IMR-90 (cell line): ENCODE results near the gene PGRMC1. TPM values are rescaled to one million over a fixed set of nuclear protein-coding genes. Genes with fewer than 3 reads are reported as not detected.
"Not testable (repeated sequence)": the region's sequence is repeated elsewhere in the genome, so short reads cannot be mapped to it uniquely, and the experiment has no call there.

Source experiments
- ATAC-seq: fragments of 200-7000 bp; cut with Tn5 transposase; 2 replicates; pipeline ENCODE4 v1.9.1; 2020; ENCODE audit warnings: low read depth, mild to moderate bottlenecking, moderate library complexity
- BruUV-seq: library from RNA; stranded (reverse); fragments of 400-500 nt; replicated peaks from 2 replicates; lab custom pipeline; 2021; lab: Mats Ljungman, UMichigan
- CTCF ChIA-PET: fragments of 300-600 bp; formaldehyde crosslinking; extraction: SDS; loops from one replicate; lab custom pipeline; 2021; ENCODE audit warnings: antibody characterized with exemption; lab: Yijun Ruan, JAX
- POLR2A ChIA-PET: fragments of 300-600 bp; sonication (Branson Sonifier 250); formaldehyde crosslinking; loops from one replicate; lab custom pipeline; 2022; ENCODE audit warnings: antibody characterized with exemption; ENCODE audit not compliant: unreplicated experiment; lab: Charles Lee
- DNase-seq: peaks from one replicate; pipeline ENCODE4 v3.0.0; 2013
- H2AFZ ChIP-seq: replicated peaks from 2 replicates; pipeline ENCODE3; 2013; ENCODE audit warnings: low read length, mild to moderate bottlenecking; ENCODE audit not compliant: poor library complexity
- H2AK5ac ChIP-seq: 2 replicates; pipeline ENCODE4 v1.6.1; 2013; ENCODE audit warnings: low read depth, low read length, inconsistent platforms
- H2AK9ac ChIP-seq: replicated peaks from 2 replicates; pipeline ENCODE3; 2013; ENCODE audit warnings: mild to moderate bottlenecking, low read depth, low read length, moderate library complexity; ENCODE audit not compliant: poor library complexity
- H2BK120ac ChIP-seq: 2 replicates; pipeline ENCODE4 v1.6.1; 2013; ENCODE audit warnings: low read depth, low read length, inconsistent platforms
- H2BK15ac ChIP-seq: 3 replicates; pipeline ENCODE4 v1.6.1; 2013; ENCODE audit warnings: low read depth, low read length, inconsistent platforms
- H2BK20ac ChIP-seq: 2 replicates; pipeline ENCODE4 v1.6.1; 2013; ENCODE audit warnings: low read depth, mild to moderate bottlenecking, inconsistent platforms, low read length, moderate library complexity
- H2BK5ac ChIP-seq: 2 replicates; pipeline ENCODE4 v1.6.1; 2013; ENCODE audit warnings: mild to moderate bottlenecking, low read depth, low read length, inconsistent platforms; ENCODE audit not compliant: poor library complexity, severe bottlenecking
- H3K14ac ChIP-seq: replicated peaks from 2 replicates; pipeline ENCODE4 v1.6.1; 2013; ENCODE audit warnings: low read depth, low read length, inconsistent platforms
- H3K18ac ChIP-seq: 2 replicates; pipeline ENCODE4 v1.6.1; 2013; ENCODE audit warnings: low read depth, low read length, control low read depth
- H3K23ac ChIP-seq: 2 replicates; pipeline ENCODE4 v1.6.1; 2013; ENCODE audit warnings: low read depth, low read length, inconsistent platforms
- H3K27ac ChIP-seq: 2 replicates; pipeline ENCODE4 v1.5.1; 2013; ENCODE audit warnings: mild to moderate bottlenecking, control low read depth, low read length; ENCODE audit not compliant: insufficient read depth
- H3K27me3 ChIP-seq: 2 replicates; pipeline ENCODE4 v1.6.1; 2013; ENCODE audit warnings: low read length; ENCODE audit not compliant: control insufficient read depth, insufficient read depth
- H3K36me3 ChIP-seq: 2 replicates; pipeline ENCODE4 v1.6.1; 2013; ENCODE audit warnings: low read length, mixed read lengths; ENCODE audit not compliant: control insufficient read depth, insufficient read depth
- H3K4ac ChIP-seq: 2 replicates; pipeline ENCODE4 v1.6.1; 2013; ENCODE audit warnings: low read depth, low read length, inconsistent platforms
- H3K4me1 ChIP-seq: 2 replicates; pipeline ENCODE4 v1.6.1; 2013; ENCODE audit warnings: low read length, mixed read lengths; ENCODE audit not compliant: control insufficient read depth, insufficient read depth
- H3K4me2 ChIP-seq: 2 replicates; pipeline ENCODE4 v1.6.1; 2013; ENCODE audit warnings: low read depth, mild to moderate bottlenecking, control low read depth, low read length, moderate library complexity
- H3K4me3 ChIP-seq: 2 replicates; pipeline ENCODE4 v1.5.1; 2013; ENCODE audit warnings: low read depth, mild to moderate bottlenecking, control low read depth, low read length, moderate library complexity; ENCODE audit not compliant: insufficient read depth
- H3K56ac ChIP-seq: 2 replicates; pipeline ENCODE4 v1.6.1; 2013; ENCODE audit warnings: low read length, inconsistent platforms; ENCODE audit not compliant: insufficient read depth; ENCODE audit errors: extremely low read depth
- H3K79me1 ChIP-seq, 2 experiments: 2 replicates each; pipeline ENCODE4 v1.6.1; 2013; ENCODE audit warnings: low read length in 2 of 2, inconsistent platforms in 1 of 2, low read depth in 1 of 2
- H3K9ac ChIP-seq: 2 replicates; pipeline ENCODE4 v1.6.1; 2013; ENCODE audit warnings: low read depth, low read length, control low read depth
- H3K9me1 ChIP-seq: 2 replicates; pipeline ENCODE4 v1.6.1; 2013; ENCODE audit warnings: low read length, inconsistent platforms; ENCODE audit not compliant: insufficient read depth
- H3K9me3 ChIP-seq: 2 replicates; pipeline ENCODE4 v1.6.1; 2013; ENCODE audit warnings: low read length; ENCODE audit not compliant: control insufficient read depth, insufficient read depth
- H4K20me1 ChIP-seq: 2 replicates; pipeline ENCODE4 v1.6.1; 2013; ENCODE audit warnings: low read length, inconsistent platforms; ENCODE audit not compliant: insufficient read depth
- H4K5ac ChIP-seq: 2 replicates; pipeline ENCODE4 v1.6.1; 2013; ENCODE audit warnings: mild to moderate bottlenecking, low read depth, low read length, control low read depth
- H4K8ac ChIP-seq, 2 experiments: 2 replicates each; pipeline ENCODE4 v1.6.1; 2013; ENCODE audit warnings: low read depth in 2 of 2, low read length in 2 of 2, control low read depth in 1 of 2, inconsistent platforms in 1 of 2
- H4K91ac ChIP-seq: 2 replicates; pipeline ENCODE4 v1.6.1; 2013; ENCODE audit warnings: low read depth, low read length, inconsistent platforms; ENCODE audit not compliant: insufficient read depth
- RCOR1 ChIP-seq: IDR thresholded peaks from 2 replicates; pipeline ENCODE4 v1.6.1; 2012; ENCODE audit warnings: mild to moderate bottlenecking, low read length, improper control_type of control experiment; ENCODE audit not compliant: insufficient replicate concordance
- WGBS, 2 experiments: methylation state at CpG; one replicate each; pipeline versions ENCODE4 v1.1.5 to v1.1.7; 2013; ENCODE audit warnings: missing lambda C conversion rate in 2 of 2; ENCODE audit not compliant: insufficient read length in 1 of 2; ENCODE audit errors: extremely low coverage in 2 of 2; 5-methylcytosine and 5-hydroxymethylcytosine counted together
- dilution Hi-C: fragments of 300-500 bp; cut with HindIII; formaldehyde crosslinking; loops from one replicate; pipeline ENCODE4 v1.14.3; 2018; ENCODE audit warnings: low sequenced_read_pairs; ENCODE audit not compliant: unreplicated experiment
- in situ Hi-C: fragments of 300-500 bp; cut with MboI; formaldehyde crosslinking; loops from 3 replicates; pipeline ENCODE4 v1.14.3; 2019; ENCODE audit warnings: low sequenced_read_pairs, inconsistent platforms, mixed read lengths
- intact Hi-C: fragments of 100-400 bp; cut with micrococcal nuclease; formaldehyde crosslinking; loops from 2 replicates; pipeline ENCODE4 v1.10.0; 2022
- polyA plus RNA-seq, 3 experiments: library from polyadenylated mRNA; depleted of rRNA; stranded (reverse); fragments of >200 nt; gene quantifications; 2 replicates each; pipeline ENCODE4 v1.2.3, GENCODE V29; 2012; ENCODE audit warnings: low replicate concordance in 1 of 3
- total RNA-seq: library from RNA; depleted of rRNA; stranded (reverse); fragments of >200 nt; gene quantifications from 2 replicates; pipeline ENCODE4 v1.2.3, GENCODE V29; 2012
- TF ChIP-seq, protein P1 (sequence below): fragments of 150-350 bp; IDR thresholded peaks from 2 replicates; pipeline ENCODE4 v1.6.1; 2017; ENCODE audit warnings: mild to moderate bottlenecking, antibody characterized with exemption, low read length, low read depth

The PGRMC1 gene
- total and polyA plus RNA-seq, 2 of the 4 experiments (the other 2 are of a cell fraction): 58.5 to 75.3 TPM

- TF ChIP-seq RCOR1: no peak
- TF ChIP-seq, protein P1, sequence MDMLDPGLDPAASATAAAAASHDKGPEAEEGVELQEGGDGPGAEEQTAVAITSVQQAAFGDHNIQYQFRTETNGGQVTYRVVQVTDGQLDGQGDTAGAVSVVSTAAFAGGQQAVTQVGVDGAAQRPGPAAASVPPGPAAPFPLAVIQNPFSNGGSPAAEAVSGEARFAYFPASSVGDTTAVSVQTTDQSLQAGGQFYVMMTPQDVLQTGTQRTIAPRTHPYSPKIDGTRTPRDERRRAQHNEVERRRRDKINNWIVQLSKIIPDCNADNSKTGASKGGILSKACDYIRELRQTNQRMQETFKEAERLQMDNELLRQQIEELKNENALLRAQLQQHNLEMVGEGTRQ: no peak
- Histone ChIP-seq H3K9me1 (no peaks in the 10 kb centered on the region), H2AK9ac (no peak overlapping the region), H3K79me1 (no peaks in the 10 kb centered on the region), H3K27ac (no peak overlapping the region), H2BK5ac (no peak overlapping the region), H4K20me1 (no peaks in the 10 kb centered on the region), H2BK15ac (no peak overlapping the region), H3K27me3 (peaks cover 9% of the 10 kb centered on the region), H4K5ac (no peak overlapping the region), H4K91ac (no peak overlapping the region), H2BK120ac (no peak overlapping the region), H3K4me3 (no peak overlapping the region), H3K9me3 (no peaks in the 10 kb centered on the region), H4K8ac (no peak overlapping the region), H3K18ac (no peak overlapping the region), H3K4me1 (no peaks in the 10 kb centered on the region), H3K4me2 (no peak overlapping the region), H3K4ac (no peak overlapping the region), H3K56ac (no peak overlapping the region), H3K9ac (no peak overlapping the region), H2AFZ (no peak overlapping the region), H2AK5ac (no peak overlapping the region), H3K14ac (no peak overlapping the region), H3K23ac (no peak overlapping the region), H3K36me3 (no peaks in the 10 kb centered on the region), H2BK20ac (no peak overlapping the region)
- 94% methylated on average over 9 of the region's 37 CpGs; no CpG with 5 or more reads in 1 of the 2 experiments for WGBS, 2 experiments
- BruUV-seq: no TSS peak
- ChIA-PET POLR2A (no interaction called here), CTCF (no interaction called here)
- in situ Hi-C loops: no loop called here
- DNase-seq (no peak), ATAC-seq (no peak)
- intact Hi-C loops: no loop called here
- dilution Hi-C loops: no loop called here
These were observed 27.6 kb upstream of the PGRMC1 start for GRCh38 chrX:119208401-119209057.

GRCh38 chrX:119210931-119211648, 25.0 kb upstream of the PGRMC1 start:
- H3K56ac ChIP-seq, H3K23ac ChIP-seq, H2AK5ac ChIP-seq, dilution Hi-C loops, H2BK120ac ChIP-seq, H3K4me1 ChIP-seq, H3K27me3 ChIP-seq, H2BK5ac ChIP-seq, H3K4me2 ChIP-seq, H2BK20ac ChIP-seq, DNase-seq, H4K20me1 ChIP-seq, H4K91ac ChIP-seq, H3K4ac ChIP-seq, BruUV-seq, H3K9me1 ChIP-seq, H3K27ac ChIP-seq, H2AFZ ChIP-seq, H3K9me3 ChIP-seq, H4K8ac ChIP-seq, H3K14ac ChIP-seq, H3K18ac ChIP-seq, H4K5ac ChIP-seq, ATAC-seq, POLR2A ChIA-PET, H3K36me3 ChIP-seq, in situ Hi-C loops, H3K79me1 ChIP-seq, CTCF ChIA-PET, H3K4me3 ChIP-seq, H3K9ac ChIP-seq, H2BK15ac ChIP-seq, H2AK9ac ChIP-seq: not testable (repeated sequence)
- intact Hi-C loops: loop anchor here (10.0 kb wide), 1 partner anchor 206 kb away; no protein-coding TSS in a partner anchor
- WGBS, 2 experiments: 100% methylated on average over 1 of the region's 30 CpGs; no CpG with 5 or more reads in 1 of the 2 experiments
